ENCODE data around the gene PAF1. TPM values are rescaled to one million over a fixed set of nuclear protein-coding genes. Genes with fewer than 3 reads are reported as not detected.

The PAF1 gene
- total RNA-seq, 1 experiment from 2014 or later = 47.0 TPM

GRCh38 chr19:39382991-39383828, 7.7 kb downstream of the PAF1 start:
- no peak overlapping the region for H3K4me3 Mint-ChIP-seq (ENCODE audit: unreplicated experiment)
- ChIA-PET POLR2A (interaction anchor here (0.8 to 2.7 kb wide), 4 partner anchors 8 to 28 kb away, joined by 3 to 14 read pairs (median 4); partner anchors contain the start of genes MED29 and PAF1), CTCF (interaction anchor here (0.6 to 0.9 kb wide), 2 partner anchors 15 to 451 kb away, joined by 3 to 4 read pairs; no protein-coding TSS in a partner anchor)
- H3K27ac Mint-ChIP-seq (ENCODE audit: low read depth, unreplicated experiment) = peak overlapping the region; percentile 71
- no peaks in the 10 kb centered on the region for H3K27me3 Mint-ChIP-seq (ENCODE audit: insufficient read depth, unreplicated experiment)
- no peak for TF ChIP-seq CTCF (IDR thresholded peaks at IDR 0.05; ENCODE audit: unreplicated experiment)
- peaks cover 77% of the 10 kb centered on the region for H3K36me3 Mint-ChIP-seq (ENCODE audit: insufficient read depth, unreplicated experiment)
- BruUV-seq (replicated peaks) = no TSS peak
- DNase-seq (ENCODE audit: unreplicated experiment) = no peak
- intact Hi-C loops (cut with micrococcal nuclease) = no loop called here
- H3K4me1 Mint-ChIP-seq (ENCODE audit: insufficient read depth, unreplicated experiment) = peaks cover 7% of the 10 kb centered on the region
- no peaks in the 10 kb centered on the region for H3K9me3 Mint-ChIP-seq (ENCODE audit: unreplicated experiment)

- POLR2A ChIA-PET = interaction anchor here (0.6 to 2.7 kb wide), 6 partner anchors 9 to 274 kb away, joined by 3 to 14 read pairs (median 4); partner anchors contain the start of genes MED29, PAF1 and SAMD4B
- CTCF ChIA-PET = interaction anchor here (0.5 kb wide), 1 partner anchor 8 kb away, joined by 3 read pairs; no protein-coding TSS in a partner anchor
- intact Hi-C loops (cut with micrococcal nuclease) = no loop called here
- H3K36me3 Mint-ChIP-seq (ENCODE audit: insufficient read depth, unreplicated experiment) = peaks cover 75% of the 10 kb centered on the region
- H3K27ac Mint-ChIP-seq (ENCODE audit: low read depth, unreplicated experiment) = peak overlapping the region; percentile 22
- no peaks in the 10 kb centered on the region for H3K27me3 Mint-ChIP-seq (ENCODE audit: insufficient read depth, unreplicated experiment)
- TF ChIP-seq CTCF (IDR thresholded peaks at IDR 0.05; ENCODE audit: unreplicated experiment) = no peak
- no peak overlapping the region for H3K4me3 Mint-ChIP-seq (ENCODE audit: unreplicated experiment)
- H3K9me3 Mint-ChIP-seq (ENCODE audit: unreplicated experiment) = no peaks in the 10 kb centered on the region
- H3K4me1 Mint-ChIP-seq (ENCODE audit: insufficient read depth, unreplicated experiment) = peaks cover 7% of the 10 kb centered on the region
- BruUV-seq (replicated peaks) = no TSS peak
- DNase-seq (ENCODE audit: unreplicated experiment) = no peak
These were observed 8.8 kb downstream of the PAF1 start for GRCh38 chr19:39381910-39382611.

- no peak for TF ChIP-seq CTCF (IDR thresholded peaks at IDR 0.05; ENCODE audit: unreplicated experiment)
- H3K4me1 Mint-ChIP-seq (ENCODE audit: insufficient read depth, unreplicated experiment) = peaks cover 7% of the 10 kb centered on the region
- no peak overlapping the region for H3K27ac Mint-ChIP-seq (ENCODE audit: low read depth, unreplicated experiment)
- BruUV-seq (replicated peaks) = no TSS peak
- ChIA-PET CTCF (no interaction called here), POLR2A (interaction anchor here (1.2 to 2.7 kb wide), 2 partner anchors 11 to 39 kb away, joined by 3 to 14 read pairs; partner anchors contain the start of genes MED29, PAF1 and SAMD4B)
- H3K4me3 Mint-ChIP-seq (ENCODE audit: unreplicated experiment) = no peak overlapping the region
- H3K27me3 Mint-ChIP-seq (ENCODE audit: insufficient read depth, unreplicated experiment) = no peaks in the 10 kb centered on the region
- peaks cover 74% of the 10 kb centered on the region for H3K36me3 Mint-ChIP-seq (ENCODE audit: insufficient read depth, unreplicated experiment)
- no peaks in the 10 kb centered on the region for H3K9me3 Mint-ChIP-seq (ENCODE audit: unreplicated experiment)
- intact Hi-C loops (cut with micrococcal nuclease) = no loop called here
- no peak for DNase-seq (ENCODE audit: unreplicated experiment)
These were observed 10.1 kb downstream of the PAF1 start for GRCh38 chr19:39380521-39381502.

All from MCF 10A (cell line).